K562 (cell line): ENCODE results near the gene MEGF11. TPM values are rescaled to one million over a fixed set of nuclear protein-coding genes. Genes with fewer than 3 reads are reported as not detected.

Source experiments
- CAMTA2 ChIP-seq: fragments of 250-450 bp; sonication (Bioruptor Pico); conservative IDR thresholded peaks from 2 replicates; pipeline ENCODE4 v1.5.1; 2022
- CBX8 ChIP-seq: fragments of 200-600 bp; sonication (generic); IDR thresholded peaks from 2 replicates; pipeline ENCODE4 v1.6.1; 2012; ENCODE audit warnings: borderline replicate concordance, mixed run types, low read depth, mild to moderate bottlenecking, moderate library complexity, mixed read lengths, low read length, control low read depth, inconsistent platforms; ENCODE audit not compliant: poor library complexity, severe bottlenecking; ENCODE audit errors: extremely low read depth
- COPS2 ChIP-seq: fragments of 450-650 bp; conservative IDR thresholded peaks from 2 replicates; pipeline ENCODE4 v1.6.1; 2016; ENCODE audit warnings: mild to moderate bottlenecking, moderate library complexity
- CSDE1 ChIP-seq, 2 experiments: fragments of 450-650 bp; IDR thresholded peaks; 2 replicates each; pipeline ENCODE4 v1.6.1; 2016; ENCODE audit warnings: mild to moderate bottlenecking in 1 of 2
- DDX20 ChIP-seq: fragments of 450-650 bp; IDR thresholded peaks from 2 replicates; pipeline ENCODE4 v1.6.1; 2016; ENCODE audit warnings: missing genetic modification characterization, low read depth, mild to moderate bottlenecking, missing compliant biosample characterization, moderate library complexity
- MAFK ChIP-seq: IDR thresholded peaks from 2 replicates; pipeline ENCODE4 v1.6.1; 2011; ENCODE audit warnings: low read length, improper control_type of control experiment
- POLR2G ChIP-seq: fragments of 200-400 bp; formaldehyde crosslinking; IDR thresholded peaks from 2 replicates; pipeline ENCODE4 v1.6.1; 2017; ENCODE audit warnings: low read depth, mild to moderate bottlenecking, antibody characterized with exemption, low read length, moderate library complexity
- PRDM10 ChIP-seq: fragments of 450-650 bp; IDR thresholded peaks from 2 replicates; pipeline ENCODE4 v1.6.1; 2018; ENCODE audit not compliant: partially characterized antibody
- PREB ChIP-seq: sonication (generic); formaldehyde crosslinking; IDR thresholded peaks from 2 replicates; pipeline ENCODE4 v1.8.1; 2023; ENCODE audit warnings: mild to moderate bottlenecking, missing genetic modification reagents
- VEZF1 ChIP-seq: fragments of 200-800 bp; sonication (Bioruptor generic); IDR thresholded peaks from 2 replicates; pipeline ENCODE4 v1.6.1; 2017; ENCODE audit warnings: missing genetic modification characterization, missing compliant biosample characterization
- ZBTB11 ChIP-seq, 3 experiments: fragments of 200-800 bp in 1 of 3; fragments of 250-450 bp in 1 of 3; fragments of 450-650 bp in 1 of 3; sonication (Bioruptor Pico) in 1 of 3; sonication (Bioruptor generic) in 1 of 3; formaldehyde crosslinking in 1 of 3; IDR thresholded peaks; 2 replicates each; pipeline versions ENCODE4 v1.6.1 to v1.8.0; 2016 to 2022; ENCODE audit warnings: mild to moderate bottlenecking in 2 of 3, missing genetic modification characterization in 2 of 3, missing compliant biosample characterization in 1 of 3, moderate library complexity in 1 of 3
- ZNF449 ChIP-seq: fragments of 250-450 bp; sonication (Bioruptor Pico); IDR thresholded peaks from 2 replicates; pipeline ENCODE4 v1.8.0; 2022; ENCODE audit warnings: moderate library complexity, mild to moderate bottlenecking, inconsistent platforms
- ZNF589 ChIP-seq: fragments of 200-800 bp; sonication (Bioruptor generic); IDR thresholded peaks from 2 replicates; pipeline ENCODE4 v1.6.1; 2016; ENCODE audit warnings: low read depth, missing genetic modification characterization, missing compliant biosample characterization
- polyA plus RNA-seq, 8 experiments: library from polyadenylated mRNA; depleted of rRNA in 4 of 8; stranded (reverse) in 5 of 8; unstranded in 3 of 8; fragments of >200 nt; fragmentation: Nextera tagmentation in 2 of 8; fragmentation: Illumina TruSeq in 1 of 8; extraction: Ambion mirVana in 2 of 8; extraction: Trizol in 1 of 8; gene quantifications; 2 replicates each; pipeline versions ENCODE4 v1.2.1 to v1.2.3, GENCODE V29; 2011 to 2014; ENCODE audit warnings: inconsistent platforms in 1 of 8, missing spikeins in 1 of 8
- total RNA-seq, 7 experiments: library from RNA; depleted of rRNA in 6 of 7; stranded (reverse); fragments of >200 nt in 6 of 7; fragmentation: Illumina TruSeq in 2 of 7; extraction: Trizol in 2 of 7; gene quantifications; 2 replicates each; pipeline versions ENCODE4 v1.2.1 to v1.2.3, GENCODE V29; 2011 to 2021; ENCODE audit warnings: low replicate concordance in 1 of 7

MEGF11 gene
- total and polyA plus RNA-seq, 9 of the 15 experiments (the other 6 are each of a cell fraction or from before 2014, with no cell fraction given): 0.06 to 0.23 (median 0.20) TPM; not detected in 6

- TF ChIP-seq ZBTB11 (CRISPR knock-in tag; IDR thresholded peaks at IDR 0.05) (peak in 2 of 3 experiments; percentile 80 to 96; a peak in 5 of 6 replicates), DDX20 (no peak), CBX8 (no peak), VEZF1 (CRISPR knock-in tag) (peak; percentile 99), CSDE1 (IDR thresholded peaks at IDR 0.05) (peak in 1 of 2 experiments; percentile 84; a peak in 1 of 4 replicates), ZNF449 (CRISPR knock-in tag) (no peak), PREB (CRISPR knock-in tag) (no peak; the same call in 1 of the 2 replicates), PRDM10 (peak; percentile 76), CAMTA2 (no peak), MAFK (no peak; the same call in none of the 2 replicates), POLR2G (peak; percentile 97), COPS2 (no peak), ZNF589 (CRISPR knock-in tag) (no peak)
Measured at GRCh38 chr15:65869126-65869953, 384.2 kb downstream of the MEGF11 start, which contains the start of gene RAB11A (continued).
